Panc1 (cell line): ENCODE measurements around the gene GRIFIN. TPM values are rescaled to one million over a fixed set of nuclear protein-coding genes. Genes with fewer than 3 reads are reported as not detected.

ENCODE experiments used
- ATAC-seq: fragments of 200-7000 bp; cut with Tn5 transposase; 2 replicates; pipeline ENCODE4 v1.9.1; 2020; ENCODE audit warnings: mild to moderate bottlenecking, moderate library complexity
- BruUV-seq: library from RNA; stranded (reverse); fragments of 400-500 nt; replicated peaks from 2 replicates; lab custom pipeline; 2021; lab: Mats Ljungman, UMichigan
- CTCF ChIA-PET: fragments of 300-600 bp; sonication (Branson Sonifier 250); formaldehyde crosslinking; loops from one replicate; lab custom pipeline; 2022; ENCODE audit warnings: antibody characterized with exemption; lab: Charles Lee
- POLR2A ChIA-PET: fragments of 300-600 bp; sonication (Branson Sonifier 250); formaldehyde crosslinking; loops from one replicate; lab custom pipeline; 2022; ENCODE audit warnings: antibody characterized with exemption; lab: Charles Lee
- DNase-seq: peaks from one replicate; pipeline ENCODE4 v3.0.0-alpha.2; 2010; ENCODE audit warnings: low read depth, low spot score
- H3K27ac ChIP-seq: 2 replicates; pipeline ENCODE4 v1.5.1; 2011; ENCODE audit warnings: mild to moderate bottlenecking, low read length, inconsistent platforms
- H3K27me3 ChIP-seq: fragments of 200-500 bp; sonication (Bioruptor generic); 2 replicates; pipeline ENCODE4 v1.6.0; 2014; ENCODE audit warnings: low read length, inconsistent platforms; ENCODE audit not compliant: control insufficient read depth, insufficient read depth
- H3K36me3 ChIP-seq: fragments of 200-500 bp; sonication (Bioruptor generic); 2 replicates; pipeline ENCODE4 v1.5.1; 2014; ENCODE audit warnings: inconsistent platforms, mild to moderate bottlenecking, low read length, moderate library complexity; ENCODE audit not compliant: control insufficient read depth, insufficient read depth
- H3K4me1 ChIP-seq: 2 replicates; pipeline ENCODE4 v1.5.1; 2011; ENCODE audit warnings: inconsistent platforms, mild to moderate bottlenecking, low read length, moderate library complexity; ENCODE audit not compliant: control insufficient read depth, insufficient read depth
- H3K4me3 ChIP-seq, 2 experiments: 2 replicates each; pipeline ENCODE4 v1.5.1; 2011 to 2012; ENCODE audit warnings: low read depth in 2 of 2, low read length in 2 of 2, mild to moderate bottlenecking in 2 of 2, inconsistent platforms in 1 of 2, moderate library complexity in 1 of 2
- H3K9me3 ChIP-seq: fragments of 200-500 bp; sonication (Bioruptor generic); 2 replicates; pipeline ENCODE4 v1.5.1; 2014; ENCODE audit warnings: low read depth, mild to moderate bottlenecking, inconsistent platforms, low read length, moderate library complexity; ENCODE audit not compliant: control insufficient read depth, insufficient read depth
- CTCF ChIP-seq: fragments of 450-650 bp; IDR thresholded peaks from 2 replicates; pipeline ENCODE4 v1.5.1; 2017; ENCODE audit warnings: mild to moderate bottlenecking
- POLR2AphosphoS5 ChIP-seq: IDR thresholded peaks from 2 replicates; pipeline ENCODE4 v1.6.1; 2012; ENCODE audit warnings: mild to moderate bottlenecking, low read depth, low read length, moderate library complexity
- REST ChIP-seq, 2 experiments: IDR thresholded peaks; 2 replicates each; pipeline ENCODE4 v1.6.1; 2011 to 2012; ENCODE audit warnings: low read depth in 2 of 2, control low read depth in 1 of 2, low read length in 1 of 2, mild to moderate bottlenecking in 1 of 2, moderate library complexity in 1 of 2; ENCODE audit not compliant: insufficient read depth in 1 of 2
- SIN3A ChIP-seq: IDR thresholded peaks from 2 replicates; pipeline ENCODE4 v1.6.1; 2012; ENCODE audit warnings: low read depth, mild to moderate bottlenecking, low read length, moderate library complexity, borderline replicate concordance; ENCODE audit not compliant: insufficient read depth
- TCF7L2 ChIP-seq: IDR thresholded peaks from 2 replicates; pipeline ENCODE4 v1.6.1; 2011; ENCODE audit warnings: mild to moderate bottlenecking, low read depth, low read length, inconsistent platforms
- in situ Hi-C: cut with HindIII; loops from 2 replicates; pipeline ENCODE4 v1.10.0; 2016; ENCODE audit warnings: low sequenced_read_pairs, low pct_unique_long_range_greater_than_20kb
- intact Hi-C: fragments of 100-400 bp; cut with micrococcal nuclease; formaldehyde crosslinking; loops from one replicate; pipeline ENCODE4 v1.10.0; 2022; ENCODE audit not compliant: unreplicated experiment
- total RNA-seq: library from RNA; stranded (reverse); gene quantifications from one replicate; pipeline ENCODE4 v1.2.1, GENCODE V29; 2021; ENCODE audit not compliant: unreplicated experiment

Gene GRIFIN
- total RNA-seq, 1 experiment from 2014 or later = not detected

- BruUV-seq = no TSS peak
- Histone ChIP-seq H3K36me3 (no peaks in the 10 kb centered on the region), H3K4me3 (no peak overlapping the region), H3K9me3 (no peaks in the 10 kb centered on the region), H3K27me3 (no peaks in the 10 kb centered on the region), H3K4me1 (peaks cover 18% of the 10 kb centered on the region), H3K27ac (no peak overlapping the region)
- ATAC-seq (no peak; the same call in 1 of the 2 replicates), DNase-seq (no peak)
- CTCF ChIA-PET = no interaction called here
- no peak for TF ChIP-seq REST (IDR thresholded peaks at IDR 0.05; ENCODE audit: insufficient read depth in 1 of 2, low read depth in 2 of 2, low read length in 1 of 2)
- no peak for TF ChIP-seq CTCF
- no peak for TF ChIP-seq SIN3A
- in situ Hi-C loops = no loop called here
- POLR2A ChIA-PET = no interaction called here
- intact Hi-C loops = loop anchor here (5.0 kb wide), 1 partner anchor 45 kb away; no protein-coding TSS in a partner anchor
Measured at GRCh38 chr7:2476776-2477446, 713 bp upstream of the GRIFIN start.

- ChIA-PET POLR2A (no interaction called here), CTCF (interaction anchor here (0.9 to 1.1 kb wide), 2 partner anchors 23 to 48 kb away, joined by 3 to 6 read pairs; no protein-coding TSS in a partner anchor)
- no TSS peak for BruUV-seq
- TF ChIP-seq POLR2AphosphoS5 = no peak
- no peak for TF ChIP-seq CTCF
- no peak for TF ChIP-seq SIN3A
- no peak for TF ChIP-seq REST (IDR thresholded peaks at IDR 0.05; ENCODE audit: insufficient read depth in 1 of 2, low read depth in 2 of 2, low read length in 1 of 2)
- no peak for TF ChIP-seq TCF7L2
- Histone ChIP-seq H3K4me1 (peaks cover 25% of the 10 kb centered on the region), H3K27me3 (no peaks in the 10 kb centered on the region), H3K9me3 (no peaks in the 10 kb centered on the region), H3K27ac (no peak overlapping the region), H3K4me3 (no peak overlapping the region), H3K36me3 (no peaks in the 10 kb centered on the region)
- in situ Hi-C loops = no loop called here
- intact Hi-C loops = loop anchor here (5.0 kb wide), 1 partner anchor 47 kb away; no protein-coding TSS in a partner anchor
- DNase-seq (no peak), ATAC-seq (no peak)
Measured at GRCh38 chr7:2475678-2476015, 551 bp downstream of the GRIFIN start.
